Measurements from ENCODE around the gene ZPLD1.

ZPLD1 gene

DNA sequence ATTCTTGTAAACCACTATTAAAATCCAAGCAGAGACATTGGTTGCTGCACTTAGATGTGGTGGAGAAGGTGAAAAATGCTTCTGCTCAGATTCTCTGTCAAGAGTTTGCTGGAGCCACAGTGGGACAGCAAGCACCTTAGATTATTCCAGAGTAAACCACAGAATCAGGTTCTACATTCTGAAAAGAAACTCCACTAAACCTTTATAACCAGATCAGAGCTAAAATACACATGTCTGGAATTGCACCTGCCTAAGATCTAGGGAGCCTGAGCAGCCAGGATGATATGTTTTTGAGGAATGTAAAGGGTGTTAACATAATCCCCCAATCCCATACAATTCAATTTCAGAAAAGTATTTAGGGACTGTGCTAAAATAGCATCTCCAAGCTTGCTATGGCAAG lies at the start of gene ZPLD1:
Gene ZPLD1 (plus strand): TSS at position 301 of the 400 bp plus-strand sequence. CDS start 3,473 bp downstream, outside the sequence.
- Histone ChIP-seq H3K4me3 (no peak within 1 kb of the TSS), H3K27ac (no peak within 1 kb of the TSS)

DNA sequence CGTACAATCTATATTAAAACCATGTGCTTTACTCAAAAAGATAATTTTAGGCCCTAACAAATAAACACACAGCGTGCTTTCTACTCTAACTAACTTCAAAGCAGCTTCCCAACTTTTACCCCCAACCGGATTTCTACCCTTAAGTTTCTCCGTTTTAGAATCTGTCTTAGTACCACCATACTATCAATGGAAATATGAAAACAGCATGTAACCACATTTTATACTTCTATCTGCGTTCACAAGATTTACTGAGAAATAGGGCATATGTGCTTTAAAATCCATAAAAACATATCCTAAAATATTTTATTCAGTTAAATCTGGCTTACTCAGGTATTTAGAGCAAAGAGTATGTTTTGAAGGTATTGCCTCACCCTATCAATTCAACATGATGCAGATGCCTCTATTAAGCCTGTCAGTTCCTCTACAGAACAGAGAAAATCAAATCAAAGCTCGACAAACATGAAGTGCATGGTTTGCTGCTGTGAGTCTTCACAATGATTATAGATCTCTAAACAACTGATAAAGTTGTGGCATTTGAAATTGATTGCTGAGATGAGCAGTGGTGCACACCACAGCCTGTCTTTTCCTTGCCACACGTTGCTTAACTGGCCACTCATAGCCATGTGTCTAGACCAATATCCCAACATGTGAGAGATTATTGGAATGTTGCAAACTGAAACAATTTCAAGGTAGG lies 44.5 kb upstream of the ZPLD1 start:
- Histone ChIP-seq H3K27ac (no peak overlapping the region), H3K4me3 (no peak overlapping the region)

DNA sequence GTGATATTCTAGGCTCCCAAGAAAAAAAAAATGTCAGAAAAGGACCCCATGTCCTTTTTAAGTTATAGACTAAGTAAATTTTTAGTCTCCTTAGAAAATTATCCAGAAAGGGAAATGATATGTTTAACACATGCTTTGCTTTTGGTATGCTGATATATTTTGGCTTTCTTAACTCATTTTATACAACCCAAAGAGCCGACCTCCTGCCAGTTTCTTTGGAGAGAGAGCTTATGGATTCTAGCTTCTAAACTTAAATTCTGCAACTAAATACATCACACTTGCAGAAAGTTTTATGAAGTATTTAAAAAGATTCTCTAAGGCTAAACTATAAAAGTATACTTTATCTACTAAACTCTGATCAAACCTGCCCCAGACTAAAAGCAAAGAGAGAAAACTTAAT lies 43.9 kb upstream of the ZPLD1 start:
- H3K27ac ChIP-seq = no peak overlapping the region
- H3K4me3 ChIP-seq = no peak overlapping the region

DNA sequence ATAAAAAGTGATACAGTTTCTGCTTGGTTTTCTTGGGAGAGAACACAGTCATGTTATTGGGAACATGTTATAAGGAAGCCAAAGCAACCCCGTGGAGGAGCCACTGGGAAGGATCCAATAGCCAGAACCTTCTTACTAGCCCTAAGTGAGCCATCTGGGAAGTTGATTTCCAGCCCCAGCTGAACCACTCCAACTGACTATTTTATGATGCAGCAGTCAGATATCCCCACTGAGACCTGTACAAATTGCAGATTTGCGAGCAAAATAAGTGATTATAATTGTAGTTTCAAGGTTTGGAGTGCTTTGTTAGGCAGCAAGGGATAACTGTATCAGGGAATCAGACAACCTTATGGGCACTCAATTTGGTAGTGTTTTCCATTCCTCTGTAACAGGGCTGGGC lies 43.3 kb upstream of the ZPLD1 start:
- no peak overlapping the region for H3K4me3 ChIP-seq

DNA sequence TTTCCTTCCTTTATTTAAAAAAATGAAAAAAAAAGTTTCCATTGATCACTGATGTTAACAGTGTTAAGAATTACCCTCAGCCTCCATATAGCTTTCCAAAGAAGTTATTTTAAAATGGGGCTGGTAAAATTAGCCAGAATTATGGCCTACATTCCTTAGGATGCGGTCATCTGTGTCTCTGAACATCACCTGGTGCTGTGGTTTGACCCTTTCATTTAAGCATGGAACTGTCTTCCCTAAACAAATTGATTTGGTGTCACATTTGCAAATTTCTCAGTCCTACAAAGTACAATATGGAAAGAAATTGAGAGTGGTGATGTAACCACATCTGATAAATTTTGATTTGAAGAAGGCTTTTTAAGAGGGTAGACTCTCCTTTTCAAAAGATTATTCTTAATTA lies 40.3 kb upstream of the ZPLD1 start:
- Histone ChIP-seq H3K4me3 (no peak overlapping the region), H3K27ac (no peak overlapping the region)

More for the DNA sequence above, 43.3 kb upstream of the ZPLD1 start:
- H3K27ac ChIP-seq = no peak overlapping the region

DNA sequence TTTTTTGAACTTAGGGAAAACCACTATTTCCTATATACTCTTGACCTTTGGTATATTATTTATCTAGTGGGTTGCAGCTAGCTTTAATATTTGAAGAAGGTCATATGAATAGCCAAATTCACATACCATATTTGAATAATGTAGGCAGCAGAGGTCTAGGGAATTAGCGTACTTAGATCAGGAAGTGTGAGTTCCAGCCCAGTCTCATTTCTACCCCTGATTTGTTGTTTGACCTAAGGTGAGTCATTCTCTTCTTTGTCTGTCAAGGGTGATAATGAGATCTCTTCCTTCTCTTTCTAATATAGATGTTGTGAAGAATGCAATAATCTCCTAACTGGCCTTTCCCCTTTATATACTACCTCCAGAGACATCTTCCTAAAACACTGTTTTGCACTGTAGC lies 36.6 kb upstream of the ZPLD1 start:
- H3K27ac ChIP-seq = no peak overlapping the region
- no peak overlapping the region for H3K4me3 ChIP-seq

DNA sequence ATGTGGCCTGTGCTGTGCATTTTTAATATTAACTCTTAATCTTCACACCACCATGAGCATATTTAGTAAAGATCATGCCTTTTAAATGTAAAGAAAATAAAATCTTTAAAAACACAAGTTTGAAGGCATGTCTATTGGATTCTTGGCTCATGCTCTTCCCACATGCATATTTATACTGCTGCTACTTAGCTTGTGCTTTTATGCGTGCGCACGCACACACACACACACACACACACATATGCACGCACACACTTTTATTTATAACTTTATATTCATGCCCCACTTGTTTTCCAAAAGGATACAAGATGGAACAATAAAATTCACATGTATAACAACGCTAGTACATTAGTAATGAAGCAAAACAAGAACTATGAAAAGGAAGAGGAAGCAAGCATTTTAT lies 36.1 kb upstream of the ZPLD1 start:
- Histone ChIP-seq H3K27ac (no peak overlapping the region), H3K4me3 (no peak overlapping the region)

DNA sequence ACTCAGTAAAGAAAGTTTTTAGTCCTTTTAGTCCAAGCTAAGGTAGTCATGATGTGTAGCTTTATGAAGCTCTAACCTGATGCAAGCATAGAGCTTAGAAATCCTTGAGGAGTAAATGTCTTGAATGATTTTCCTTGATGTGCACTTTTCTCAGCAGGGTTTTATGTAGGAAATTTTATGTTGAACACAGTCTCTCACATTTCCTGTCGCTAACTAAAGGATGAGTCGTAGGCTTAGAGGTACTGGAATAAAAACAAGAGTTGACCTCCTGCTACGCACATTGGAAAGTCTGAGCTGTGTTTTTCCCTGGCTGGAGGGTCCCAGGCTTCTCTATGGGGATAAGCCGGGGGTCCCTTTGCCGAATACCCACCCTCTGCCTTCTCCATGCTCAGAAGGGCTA lies 34.7 kb upstream of the ZPLD1 start:
- Histone ChIP-seq H3K27ac (no peak overlapping the region), H3K4me3 (no peak overlapping the region)

DNA sequence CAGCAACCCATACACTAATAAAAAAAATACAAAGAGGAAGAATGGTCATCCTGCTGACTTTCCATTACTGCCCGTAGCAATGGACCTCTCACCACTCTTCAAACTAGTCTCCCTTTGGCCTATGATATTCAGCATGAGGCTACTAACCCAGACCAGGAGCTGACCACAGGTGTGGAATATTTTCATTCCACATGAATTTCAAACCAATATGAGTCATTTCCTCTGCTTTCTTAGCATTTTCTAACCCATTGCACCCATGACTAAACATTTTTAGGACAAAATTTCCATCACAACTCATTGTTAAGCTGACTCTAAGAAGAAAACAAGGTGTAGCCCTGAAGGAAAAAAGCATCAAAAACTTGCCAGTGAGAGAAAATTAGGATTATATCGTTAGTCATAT lies 34.0 kb upstream of the ZPLD1 start:
- no peak overlapping the region for H3K27ac ChIP-seq
- no peak overlapping the region for H3K4me3 ChIP-seq

DNA sequence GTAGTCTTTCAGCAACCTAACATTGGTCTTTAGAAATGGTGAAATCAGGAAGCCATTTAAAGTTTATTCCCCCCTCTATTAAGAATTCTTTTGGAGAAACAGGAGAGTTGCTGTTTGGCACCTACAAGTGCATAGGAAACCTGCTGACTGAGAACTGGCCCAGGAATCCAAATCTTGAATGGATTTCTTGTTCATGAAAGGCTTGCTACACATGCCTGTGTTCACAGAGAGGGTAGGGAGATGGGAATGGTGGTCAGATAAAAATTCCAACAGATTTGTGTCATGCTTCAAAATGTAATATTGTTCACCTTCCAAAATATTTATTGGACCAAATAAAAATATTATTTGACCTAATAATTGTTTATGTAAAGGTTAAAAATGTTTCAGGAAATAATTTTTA lies 24.2 kb upstream of the ZPLD1 start:
- H3K4me3 ChIP-seq = no peak overlapping the region

DNA sequence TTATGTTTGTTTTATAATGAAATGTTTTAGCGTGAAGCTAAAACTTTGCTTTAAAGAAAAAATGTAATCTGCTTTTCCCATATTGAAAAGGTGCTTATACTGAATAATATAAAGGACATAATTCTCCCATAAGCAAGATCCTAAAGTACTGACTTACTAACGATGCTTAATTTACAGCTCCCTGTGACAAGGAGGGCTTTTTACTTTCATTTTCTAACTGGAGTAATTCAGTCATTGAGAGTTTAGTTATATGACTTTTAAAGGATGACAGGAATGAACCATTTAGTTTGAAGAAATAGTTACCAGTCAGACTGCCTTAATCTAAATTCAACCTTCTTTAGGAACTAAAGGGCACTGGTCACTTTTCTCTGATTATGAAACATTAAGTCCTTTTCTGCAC lies 19.3 kb upstream of the ZPLD1 start:
- peak overlapping the region in 1 of 21 experiments; percentile 59 for H3K27ac ChIP-seq
- no peak overlapping the region for H3K4me3 ChIP-seq

More for the DNA sequence above, 24.2 kb upstream of the ZPLD1 start:
- no peak overlapping the region for H3K27ac ChIP-seq

DNA sequence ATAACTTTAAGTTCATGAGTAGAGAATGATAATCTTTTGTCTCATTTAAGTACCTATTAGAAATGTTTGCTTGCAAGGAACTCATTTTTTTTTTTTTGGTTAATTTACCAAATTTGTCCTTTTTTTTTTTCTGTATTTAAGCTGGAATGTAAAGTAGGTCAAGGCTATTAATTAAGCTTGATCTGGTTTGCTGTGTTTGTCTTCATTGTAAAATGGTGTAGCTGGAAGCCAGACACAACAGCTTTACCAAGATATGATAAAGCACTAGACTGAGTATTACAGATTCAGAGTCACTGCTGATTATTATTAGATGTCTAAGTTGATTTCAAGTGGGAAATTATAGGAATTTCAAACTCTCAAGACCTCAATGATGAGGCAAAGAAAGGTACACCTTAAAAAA lies 15.0 kb upstream of the ZPLD1 start:
- Histone ChIP-seq H3K4me3 (no peak overlapping the region), H3K27ac (no peak overlapping the region)

DNA sequence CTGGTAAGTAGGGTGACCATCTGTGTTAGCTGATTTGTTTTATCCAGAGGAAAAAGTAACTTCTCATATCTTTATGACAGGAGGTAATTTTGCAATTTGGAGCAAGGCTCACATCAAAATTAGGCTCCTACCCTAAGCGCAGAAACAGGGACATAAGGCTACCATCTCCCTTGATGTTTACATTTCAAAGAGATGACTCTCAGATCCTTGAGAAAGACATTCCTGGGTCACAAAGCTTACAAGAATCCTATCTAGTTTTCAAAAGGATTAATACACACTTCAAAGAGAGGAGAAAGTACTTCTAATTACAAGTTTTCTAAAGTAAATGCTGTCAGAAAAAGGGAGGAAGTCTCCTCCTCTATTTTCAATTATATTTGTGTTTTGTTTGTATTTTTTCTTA lies 7.0 kb downstream of the ZPLD1 start:
- no peak overlapping the region for H3K4me3 ChIP-seq
- H3K27ac ChIP-seq = no peak overlapping the region

DNA sequence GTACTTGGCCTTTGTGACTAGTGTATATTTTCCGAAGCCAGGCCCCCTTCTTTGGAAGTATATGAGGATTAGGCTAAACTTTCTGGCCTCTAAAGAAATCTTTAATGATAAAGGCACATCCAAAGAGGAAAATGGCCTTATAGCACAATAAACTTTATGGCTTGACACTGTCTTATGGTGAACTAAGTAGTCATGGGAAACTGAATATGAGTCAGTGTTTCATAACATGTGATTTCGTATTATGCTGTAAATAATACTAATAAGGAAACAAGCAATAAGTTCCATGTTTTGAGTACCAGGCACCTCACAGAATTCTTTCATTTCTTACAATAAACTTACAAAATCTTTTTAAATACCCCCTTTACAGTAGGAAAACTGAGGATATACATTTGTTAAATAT lies 8.2 kb downstream of the ZPLD1 start:
- Histone ChIP-seq H3K27ac (no peak overlapping the region), H3K4me3 (no peak overlapping the region)

DNA sequence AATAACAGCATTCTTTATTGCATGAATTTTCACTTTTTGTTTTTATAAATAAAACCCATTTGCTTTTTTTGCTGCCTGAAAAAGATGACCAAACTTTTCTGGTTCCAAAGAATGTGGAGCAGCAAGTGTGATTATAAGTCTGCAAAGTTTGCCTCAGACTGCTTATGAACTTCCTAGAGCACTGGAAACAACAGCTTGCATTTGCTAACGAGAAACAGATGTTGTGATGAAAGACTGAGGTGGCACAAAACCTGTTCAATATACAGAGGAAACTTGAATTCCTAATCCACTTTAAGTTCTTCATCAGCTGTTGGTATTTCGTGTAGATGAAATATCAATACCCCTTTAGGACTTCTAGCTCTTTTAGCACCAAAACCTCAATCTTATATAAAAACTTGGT lies 9.3 kb downstream of the ZPLD1 start:
- no peak overlapping the region for H3K4me3 ChIP-seq

DNA sequence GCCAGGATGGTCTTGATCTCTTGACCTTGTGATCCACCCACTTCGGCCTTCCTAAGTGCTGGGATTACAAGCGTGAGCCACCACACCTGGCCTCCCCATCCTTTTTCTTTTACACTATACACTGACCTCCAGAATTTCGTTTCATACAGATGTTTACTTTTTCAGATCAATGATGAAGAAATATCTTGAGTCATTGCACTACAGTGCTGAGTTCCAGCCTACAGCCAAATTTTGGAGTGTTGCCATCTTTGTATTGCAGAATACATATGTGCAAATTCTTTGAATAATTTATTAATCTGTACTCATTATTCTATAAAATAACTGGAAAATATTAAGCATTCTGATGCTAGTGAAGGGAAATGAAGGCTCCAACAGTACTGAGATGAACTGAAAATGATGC lies 12.5 kb downstream of the ZPLD1 start:
- Histone ChIP-seq H3K27ac (no peak overlapping the region), H3K4me3 (no peak overlapping the region)

More for the DNA sequence above, 9.3 kb downstream of the ZPLD1 start:
- no peak overlapping the region for H3K27ac ChIP-seq

DNA sequence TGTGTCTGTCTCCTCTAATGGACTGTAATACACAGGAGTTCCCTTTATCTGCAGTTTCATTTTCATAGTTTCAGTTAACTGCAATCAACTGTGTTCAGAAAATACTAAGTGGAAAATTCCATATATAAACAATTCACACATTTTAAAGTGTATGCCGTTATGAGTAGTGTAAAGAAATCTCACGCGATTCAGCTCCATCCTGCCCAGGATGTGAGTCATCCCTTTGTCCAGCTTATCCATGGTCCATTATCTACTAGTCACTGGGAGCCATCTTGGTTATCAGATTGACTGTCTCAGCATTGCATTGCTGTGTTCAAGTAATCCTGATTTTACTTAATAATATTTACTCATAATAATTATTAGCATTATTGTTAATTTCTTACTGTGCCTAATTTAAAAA lies 14.5 kb downstream of the ZPLD1 start:
- Histone ChIP-seq H3K4me3 (no peak overlapping the region), H3K27ac (no peak overlapping the region)

DNA sequence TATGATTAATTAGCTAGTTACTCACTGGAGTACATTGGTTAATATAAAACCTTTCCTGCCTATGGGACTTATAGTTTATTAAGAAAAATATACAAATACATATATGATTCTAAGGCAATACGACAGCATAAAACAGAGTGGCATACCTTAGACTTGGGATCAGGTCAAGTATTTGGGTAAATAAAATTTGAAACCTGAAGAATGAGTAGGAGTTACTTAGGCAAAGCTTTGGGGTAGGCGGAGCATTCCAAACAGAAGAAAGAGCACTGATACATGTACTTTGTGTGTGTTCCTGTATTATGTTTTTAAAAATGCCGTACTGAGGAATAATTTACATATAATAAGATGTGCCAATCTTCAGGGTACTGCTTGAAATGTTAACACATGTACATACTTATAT lies 15.1 kb downstream of the ZPLD1 start:
- H3K4me3 ChIP-seq = no peak overlapping the region
- no peak overlapping the region for H3K27ac ChIP-seq

DNA sequence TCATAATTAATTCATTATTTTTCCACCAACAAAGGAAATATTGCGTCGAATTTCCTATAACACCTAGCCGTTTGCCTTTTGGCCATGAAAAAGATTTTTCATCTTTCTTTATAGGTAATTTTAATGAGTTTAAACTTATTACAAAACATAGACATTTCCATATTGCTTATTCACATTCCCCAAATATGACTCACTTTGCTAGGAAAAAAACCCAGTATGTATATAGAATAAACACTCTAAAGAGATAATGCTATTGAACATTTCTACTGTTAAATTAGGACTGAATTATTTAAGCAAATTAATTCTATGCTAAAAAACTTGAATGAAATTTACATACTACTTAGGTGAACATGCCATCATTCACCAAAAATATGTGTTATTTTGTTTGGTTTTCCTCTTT lies 16.2 kb downstream of the ZPLD1 start:
- Histone ChIP-seq H3K4me3 (no peak overlapping the region), H3K27ac (no peak overlapping the region)

DNA sequence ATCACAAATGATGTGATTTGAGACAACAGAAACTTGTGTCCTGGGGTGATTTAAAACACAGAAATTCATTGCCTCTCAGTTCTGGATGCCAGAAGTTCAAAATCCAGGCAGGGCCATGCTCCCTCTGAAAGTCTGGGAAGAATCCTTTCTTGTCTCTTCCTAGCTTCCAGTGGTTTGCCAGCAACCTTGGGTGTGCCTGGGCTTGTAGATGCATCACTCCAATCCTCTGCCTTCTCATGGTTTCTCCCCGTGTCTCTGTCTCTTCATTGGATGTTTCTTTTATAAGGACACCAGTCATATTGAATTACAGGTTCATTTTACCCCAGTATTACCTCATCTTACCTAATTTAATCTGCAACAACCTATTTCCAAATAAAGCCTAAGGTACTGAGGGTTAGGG lies 16.7 kb downstream of the ZPLD1 start:
- H3K4me3 ChIP-seq = no peak overlapping the region

DNA sequence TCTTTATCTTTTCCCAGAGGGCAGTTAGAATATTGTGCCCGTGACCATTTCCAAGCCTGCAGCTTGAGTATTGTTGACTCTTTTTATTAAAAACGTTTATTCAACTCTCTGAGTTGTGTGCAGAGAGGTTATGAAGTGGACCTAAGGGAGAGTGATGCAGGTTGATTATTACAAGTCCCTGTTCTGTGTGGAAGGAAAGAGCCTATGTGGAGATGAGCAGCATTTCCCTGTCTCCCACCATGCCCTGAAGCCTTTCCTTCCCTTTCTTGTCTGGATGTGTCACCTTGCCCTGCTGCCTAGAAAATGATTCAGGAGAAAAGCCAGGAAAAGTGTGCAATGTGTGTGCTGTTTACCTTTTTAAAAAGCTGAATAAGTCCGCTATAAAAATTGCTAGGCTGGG lies 19.4 kb downstream of the ZPLD1 start:
- Histone ChIP-seq H3K4me3 (no peak overlapping the region), H3K27ac (no peak overlapping the region)

More for the DNA sequence above, 16.7 kb downstream of the ZPLD1 start:
- no peak overlapping the region for H3K27ac ChIP-seq

DNA sequence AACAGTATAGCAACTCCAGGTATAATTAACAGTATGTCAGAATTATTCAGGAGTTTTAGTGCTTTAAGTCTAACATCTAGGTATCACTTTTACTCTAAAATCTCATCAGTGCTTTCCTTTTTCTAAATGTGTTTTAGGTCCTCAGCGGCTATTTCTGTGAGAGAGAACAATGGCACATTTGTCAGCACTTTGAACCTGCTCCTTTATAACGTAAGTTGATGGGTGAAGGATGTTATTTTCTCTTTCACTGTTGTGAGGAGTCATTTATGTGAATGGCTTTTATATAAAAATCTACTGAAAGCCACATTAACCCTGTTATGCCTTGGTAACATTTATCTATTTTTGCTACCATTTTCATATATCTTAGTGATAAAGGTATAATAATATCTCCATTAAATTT lies 22.8 kb downstream of the ZPLD1 start:
- no peak overlapping the region for H3K4me3 ChIP-seq

More for the DNA sequence above, 22.8 kb downstream of the ZPLD1 start:
- H3K27ac ChIP-seq = no peak overlapping the region

All from skin epidermis (tissue), 12 donors.